ENCODE measurements around the gene AQP6.

Gene AQP6

DNA sequence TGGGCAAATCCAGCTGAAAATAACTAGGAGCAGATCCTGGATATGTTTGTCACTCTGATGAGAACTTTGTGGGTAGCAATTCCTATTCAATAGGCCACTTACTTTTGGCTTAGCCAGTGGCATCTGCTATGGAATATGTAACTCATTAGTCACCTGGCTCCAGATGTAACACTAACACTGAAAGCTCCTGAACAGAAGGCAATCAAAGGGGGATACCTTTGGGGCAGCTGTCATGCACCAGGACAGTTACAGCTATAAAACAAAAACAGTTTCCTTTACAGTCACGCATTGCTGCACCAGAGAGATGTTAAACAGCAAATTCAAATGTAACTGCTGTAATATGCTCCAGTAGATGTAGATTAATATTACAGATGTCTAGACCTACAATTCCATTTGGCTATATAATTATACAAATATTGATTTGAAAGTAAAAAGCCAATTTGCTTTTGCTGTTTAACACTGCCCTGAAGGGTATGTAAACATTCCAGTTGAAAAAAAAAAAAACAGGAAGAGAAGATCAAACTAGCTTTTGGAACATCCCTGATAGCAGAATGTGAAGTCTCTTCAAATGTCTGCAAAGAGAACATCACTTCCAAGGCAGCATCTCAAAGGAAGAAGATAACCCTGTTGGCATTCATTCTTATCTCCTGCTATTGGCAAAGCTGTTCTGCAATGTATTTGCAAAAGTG lies 34.2 kb downstream of the AQP6 start:
- no peak for DNase-seq

- peak; percentile 18 for DNase-seq
Observed at GRCh38 chr12:50013361-50014147, 40.8 kb downstream of the AQP6 start.

DNA sequence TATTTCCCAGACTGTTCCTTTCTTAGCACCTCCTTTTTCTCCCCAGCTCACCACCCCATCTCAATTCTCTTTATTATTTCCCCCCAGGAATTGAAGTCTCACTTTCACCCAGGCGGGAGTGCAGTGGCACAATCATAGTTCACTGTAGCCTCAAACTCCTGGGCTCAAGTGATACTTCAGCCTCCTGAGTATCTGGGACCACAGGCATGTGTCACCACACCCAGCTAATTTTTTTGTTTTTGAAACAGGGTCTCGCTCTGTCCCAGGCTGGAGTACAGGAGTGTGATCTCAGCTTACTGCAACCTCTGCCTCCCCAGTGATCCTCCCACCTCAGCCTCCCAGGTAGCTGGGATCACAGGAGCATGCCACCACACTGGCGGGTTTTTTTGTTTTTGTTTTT lies 41.6 kb downstream of the AQP6 start:
- DNase-seq, result no peak

GRCh38 chr12:50016501-50017475 lies 44.0 kb downstream of the AQP6 start:
- DNase-seq, result no peak

DNA sequence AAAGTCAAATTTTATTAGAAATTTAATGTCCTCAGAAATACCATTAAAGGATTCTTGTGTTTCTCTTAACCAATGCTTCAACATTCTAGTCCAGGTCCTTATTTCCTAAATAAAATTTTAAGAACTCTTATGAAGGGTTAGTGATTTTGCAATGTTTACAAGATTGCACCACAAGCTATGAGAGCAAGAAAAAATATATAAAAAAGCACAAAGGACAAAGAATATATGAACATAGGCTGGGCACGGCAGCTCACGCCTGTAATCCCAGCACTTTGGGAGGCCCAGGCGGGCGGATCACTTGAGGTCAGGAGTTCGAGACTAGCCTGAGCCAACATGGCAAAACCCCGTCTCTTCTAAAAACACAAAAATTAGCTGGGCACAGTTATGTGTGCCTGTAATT lies 44.9 kb downstream of the AQP6 start:
- DNase-seq, result no peak

DNA sequence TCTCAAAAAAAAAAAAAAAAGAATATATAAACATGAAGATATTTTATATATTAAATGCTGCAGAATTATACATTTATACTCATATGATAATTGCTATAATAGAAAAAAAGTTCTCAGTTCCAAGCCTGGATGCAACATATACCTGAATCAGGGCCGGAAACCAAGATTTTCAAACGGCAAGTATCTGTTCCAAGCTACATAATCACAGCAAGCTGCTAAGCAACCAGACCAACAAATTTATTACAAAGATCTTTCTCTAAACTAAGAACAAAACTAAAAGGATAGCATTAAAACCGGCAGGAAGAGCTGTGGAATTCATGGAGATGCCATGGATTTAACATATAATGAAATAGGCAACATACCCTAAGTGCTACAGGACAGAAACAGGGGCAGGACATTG lies 45.4 kb downstream of the AQP6 start:
- DNase-seq, result no peak

- no peak for DNase-seq
Observed at GRCh38 chr12:50018968-50019367, 46.2 kb downstream of the AQP6 start.

DNA sequence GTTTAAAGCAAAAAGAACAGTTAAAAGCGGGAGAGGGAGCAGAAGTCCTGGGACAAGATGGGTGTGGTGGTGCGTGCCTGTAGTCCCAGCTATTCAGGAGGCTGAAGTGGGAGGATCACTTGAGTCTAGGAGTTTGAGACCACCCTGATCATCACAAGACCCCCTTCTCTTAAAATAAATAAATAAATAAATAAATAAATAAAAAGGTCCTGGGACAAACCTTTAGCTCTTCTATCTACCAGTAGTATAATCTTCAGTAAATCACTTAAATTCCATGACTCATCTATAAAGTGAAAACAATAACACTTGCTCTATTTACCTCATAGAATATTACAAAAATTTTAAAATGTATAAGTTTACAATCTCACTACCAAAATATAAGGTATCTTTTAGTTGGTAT lies 46.8 kb downstream of the AQP6 start:
- DNase-seq, result no peak

- DNase-seq, result no peak
Observed at GRCh38 chr12:50021031-50021430, 48.3 kb downstream of the AQP6 start.

GRCh38 chr12:50022903-50023302 lies 50.2 kb downstream of the AQP6 start:
- no peak for DNase-seq

DNA sequence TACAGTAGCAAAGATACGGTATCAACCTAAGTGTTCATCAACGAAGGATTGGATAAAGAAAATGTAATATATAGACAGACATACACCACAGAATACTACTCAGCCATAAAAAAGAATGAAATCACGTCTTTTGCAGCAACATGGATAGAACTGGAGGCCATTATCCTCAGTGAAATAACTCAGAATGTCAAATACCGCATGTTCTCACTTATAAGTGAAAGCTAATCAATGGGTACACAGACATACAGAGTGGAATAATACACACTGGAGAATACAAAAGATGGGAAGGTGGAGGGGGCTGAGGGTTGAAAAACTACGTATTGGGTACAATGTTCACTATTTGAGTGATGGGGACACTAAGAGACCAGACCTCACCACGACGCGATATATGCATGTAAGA lies 51.5 kb downstream of the AQP6 start:
- DNase-seq, result no peak

DNA sequence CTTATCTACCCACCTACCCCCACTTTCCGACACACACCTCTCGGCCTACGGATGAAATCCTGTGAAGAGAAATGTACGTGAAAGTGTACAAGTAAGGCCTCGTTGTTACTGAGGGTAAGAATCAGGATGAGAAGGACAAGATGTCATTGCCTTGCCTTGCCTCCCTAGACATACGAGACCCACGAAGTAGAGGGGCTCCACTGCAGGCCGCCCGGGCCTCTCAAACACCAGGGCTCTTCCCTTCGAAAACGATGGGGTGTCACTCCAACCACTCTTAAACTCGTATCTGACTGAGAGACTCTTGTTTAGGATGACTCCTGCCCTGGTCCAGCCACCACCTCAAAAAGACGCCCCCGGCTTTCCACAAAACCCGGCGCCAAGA lies 52.0 kb downstream of the AQP6 start:
- DNase-seq, result peak; percentile 9

GRCh38 chr12:50025187-50026059 lies 52.7 kb downstream of the AQP6 start, which contains the start of gene RACGAP1:
TSS of gene RACGAP1 (minus strand) at chr12:50025494. CDS start at chr12:50016715, 8,779 bp downstream.
- DNase-seq, result peak; percentile 99

DNA sequence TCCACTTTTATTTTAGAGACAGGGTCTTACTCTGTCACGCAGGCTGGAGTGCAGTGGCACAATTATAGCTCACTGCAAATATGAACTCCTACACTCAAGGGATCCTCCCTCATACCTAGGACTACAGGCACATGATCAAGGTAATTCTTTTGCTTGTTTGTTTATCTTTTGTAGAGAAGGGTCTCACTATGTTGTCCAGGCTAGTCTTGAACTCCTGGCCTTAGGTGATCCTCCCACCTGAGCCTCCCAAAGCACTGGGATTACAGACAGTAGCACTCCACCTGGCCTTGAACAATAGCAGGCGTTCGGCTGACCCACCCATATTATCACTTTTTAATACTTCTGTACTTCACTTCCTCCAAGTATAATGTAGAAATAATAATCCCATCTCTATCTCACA lies 53.9 kb downstream of the AQP6 start:
- DNase-seq, result no peak

All from CD4-positive, alpha-beta T cell treated with Interleukin-17A for 1 hour (primary cell).